IMR-90 (cell line): ENCODE results near the gene PHF5A. TPM values are rescaled to one million over a fixed set of nuclear protein-coding genes. Genes with fewer than 3 reads are reported as not detected.
"Not testable (repeated sequence)": the region's sequence is repeated elsewhere in the genome, so short reads cannot be mapped to it uniquely, and the experiment has no call there.

Source experiments
- ATAC-seq: fragments of 200-7000 bp; cut with Tn5 transposase; 2 replicates; pipeline ENCODE4 v1.9.1; 2020; ENCODE audit warnings: low read depth, mild to moderate bottlenecking, moderate library complexity
- BruUV-seq: library from RNA; stranded (reverse); fragments of 400-500 nt; replicated peaks from 2 replicates; lab custom pipeline; 2021; lab: Mats Ljungman, UMichigan
- CTCF ChIA-PET: fragments of 300-600 bp; formaldehyde crosslinking; extraction: SDS; loops from one replicate; lab custom pipeline; 2021; ENCODE audit warnings: antibody characterized with exemption; lab: Yijun Ruan, JAX
- POLR2A ChIA-PET: fragments of 300-600 bp; sonication (Branson Sonifier 250); formaldehyde crosslinking; loops from one replicate; lab custom pipeline; 2022; ENCODE audit warnings: antibody characterized with exemption; ENCODE audit not compliant: unreplicated experiment; lab: Charles Lee
- DNase-seq: peaks from one replicate; pipeline ENCODE4 v3.0.0; 2013
- H2AFZ ChIP-seq: replicated peaks from 2 replicates; pipeline ENCODE3; 2013; ENCODE audit warnings: low read length, mild to moderate bottlenecking; ENCODE audit not compliant: poor library complexity
- H2AK5ac ChIP-seq: 2 replicates; pipeline ENCODE4 v1.6.1; 2013; ENCODE audit warnings: low read depth, low read length, inconsistent platforms
- H2AK9ac ChIP-seq: replicated peaks from 2 replicates; pipeline ENCODE3; 2013; ENCODE audit warnings: mild to moderate bottlenecking, low read depth, low read length, moderate library complexity; ENCODE audit not compliant: poor library complexity
- H2BK120ac ChIP-seq: 2 replicates; pipeline ENCODE4 v1.6.1; 2013; ENCODE audit warnings: low read depth, low read length, inconsistent platforms
- H2BK15ac ChIP-seq: 3 replicates; pipeline ENCODE4 v1.6.1; 2013; ENCODE audit warnings: low read depth, low read length, inconsistent platforms
- H2BK20ac ChIP-seq: 2 replicates; pipeline ENCODE4 v1.6.1; 2013; ENCODE audit warnings: low read depth, mild to moderate bottlenecking, inconsistent platforms, low read length, moderate library complexity
- H2BK5ac ChIP-seq: 2 replicates; pipeline ENCODE4 v1.6.1; 2013; ENCODE audit warnings: mild to moderate bottlenecking, low read depth, low read length, inconsistent platforms; ENCODE audit not compliant: poor library complexity, severe bottlenecking
- H3K14ac ChIP-seq: replicated peaks from 2 replicates; pipeline ENCODE4 v1.6.1; 2013; ENCODE audit warnings: low read depth, low read length, inconsistent platforms
- H3K18ac ChIP-seq: 2 replicates; pipeline ENCODE4 v1.6.1; 2013; ENCODE audit warnings: low read depth, low read length, control low read depth
- H3K23ac ChIP-seq: 2 replicates; pipeline ENCODE4 v1.6.1; 2013; ENCODE audit warnings: low read depth, low read length, inconsistent platforms
- H3K27ac ChIP-seq: 2 replicates; pipeline ENCODE4 v1.5.1; 2013; ENCODE audit warnings: mild to moderate bottlenecking, control low read depth, low read length; ENCODE audit not compliant: insufficient read depth
- H3K27me3 ChIP-seq: 2 replicates; pipeline ENCODE4 v1.6.1; 2013; ENCODE audit warnings: low read length; ENCODE audit not compliant: control insufficient read depth, insufficient read depth
- H3K36me3 ChIP-seq: 2 replicates; pipeline ENCODE4 v1.6.1; 2013; ENCODE audit warnings: low read length, mixed read lengths; ENCODE audit not compliant: control insufficient read depth, insufficient read depth
- H3K4ac ChIP-seq: 2 replicates; pipeline ENCODE4 v1.6.1; 2013; ENCODE audit warnings: low read depth, low read length, inconsistent platforms
- H3K4me1 ChIP-seq: 2 replicates; pipeline ENCODE4 v1.6.1; 2013; ENCODE audit warnings: low read length, mixed read lengths; ENCODE audit not compliant: control insufficient read depth, insufficient read depth
- H3K4me2 ChIP-seq: 2 replicates; pipeline ENCODE4 v1.6.1; 2013; ENCODE audit warnings: low read depth, mild to moderate bottlenecking, control low read depth, low read length, moderate library complexity
- H3K4me3 ChIP-seq: 2 replicates; pipeline ENCODE4 v1.5.1; 2013; ENCODE audit warnings: low read depth, mild to moderate bottlenecking, control low read depth, low read length, moderate library complexity; ENCODE audit not compliant: insufficient read depth
- H3K56ac ChIP-seq: 2 replicates; pipeline ENCODE4 v1.6.1; 2013; ENCODE audit warnings: low read length, inconsistent platforms; ENCODE audit not compliant: insufficient read depth; ENCODE audit errors: extremely low read depth
- H3K79me1 ChIP-seq, 2 experiments: 2 replicates each; pipeline ENCODE4 v1.6.1; 2013; ENCODE audit warnings: low read length in 2 of 2, inconsistent platforms in 1 of 2, low read depth in 1 of 2
- H3K9ac ChIP-seq: 2 replicates; pipeline ENCODE4 v1.6.1; 2013; ENCODE audit warnings: low read depth, low read length, control low read depth
- H3K9me1 ChIP-seq: 2 replicates; pipeline ENCODE4 v1.6.1; 2013; ENCODE audit warnings: low read length, inconsistent platforms; ENCODE audit not compliant: insufficient read depth
- H3K9me3 ChIP-seq: 2 replicates; pipeline ENCODE4 v1.6.1; 2013; ENCODE audit warnings: low read length; ENCODE audit not compliant: control insufficient read depth, insufficient read depth
- H4K20me1 ChIP-seq: 2 replicates; pipeline ENCODE4 v1.6.1; 2013; ENCODE audit warnings: low read length, inconsistent platforms; ENCODE audit not compliant: insufficient read depth
- H4K5ac ChIP-seq: 2 replicates; pipeline ENCODE4 v1.6.1; 2013; ENCODE audit warnings: mild to moderate bottlenecking, low read depth, low read length, control low read depth
- H4K8ac ChIP-seq, 2 experiments: 2 replicates each; pipeline ENCODE4 v1.6.1; 2013; ENCODE audit warnings: low read depth in 2 of 2, low read length in 2 of 2, control low read depth in 1 of 2, inconsistent platforms in 1 of 2
- H4K91ac ChIP-seq: 2 replicates; pipeline ENCODE4 v1.6.1; 2013; ENCODE audit warnings: low read depth, low read length, inconsistent platforms; ENCODE audit not compliant: insufficient read depth
- WGBS, 2 experiments: methylation state at CpG; one replicate each; pipeline versions ENCODE4 v1.1.5 to v1.1.7; 2013; ENCODE audit warnings: missing lambda C conversion rate in 2 of 2; ENCODE audit not compliant: insufficient read length in 1 of 2; ENCODE audit errors: extremely low coverage in 2 of 2; 5-methylcytosine and 5-hydroxymethylcytosine counted together
- dilution Hi-C: fragments of 300-500 bp; cut with HindIII; formaldehyde crosslinking; loops from one replicate; pipeline ENCODE4 v1.14.3; 2018; ENCODE audit warnings: low sequenced_read_pairs; ENCODE audit not compliant: unreplicated experiment
- in situ Hi-C: fragments of 300-500 bp; cut with MboI; formaldehyde crosslinking; loops from 3 replicates; pipeline ENCODE4 v1.14.3; 2019; ENCODE audit warnings: low sequenced_read_pairs, inconsistent platforms, mixed read lengths
- intact Hi-C: fragments of 100-400 bp; cut with micrococcal nuclease; formaldehyde crosslinking; loops from 2 replicates; pipeline ENCODE4 v1.10.0; 2022
- polyA plus RNA-seq, 3 experiments: library from polyadenylated mRNA; depleted of rRNA; stranded (reverse); fragments of >200 nt; gene quantifications; 2 replicates each; pipeline ENCODE4 v1.2.3, GENCODE V29; 2012; ENCODE audit warnings: low replicate concordance in 1 of 3
- total RNA-seq: library from RNA; depleted of rRNA; stranded (reverse); fragments of >200 nt; gene quantifications from 2 replicates; pipeline ENCODE4 v1.2.3, GENCODE V29; 2012

PHF5A gene
- total and polyA plus RNA-seq, 2 of the 4 experiments (the other 2 are of a cell fraction), result 50.9 to 54.9 TPM

DNA sequence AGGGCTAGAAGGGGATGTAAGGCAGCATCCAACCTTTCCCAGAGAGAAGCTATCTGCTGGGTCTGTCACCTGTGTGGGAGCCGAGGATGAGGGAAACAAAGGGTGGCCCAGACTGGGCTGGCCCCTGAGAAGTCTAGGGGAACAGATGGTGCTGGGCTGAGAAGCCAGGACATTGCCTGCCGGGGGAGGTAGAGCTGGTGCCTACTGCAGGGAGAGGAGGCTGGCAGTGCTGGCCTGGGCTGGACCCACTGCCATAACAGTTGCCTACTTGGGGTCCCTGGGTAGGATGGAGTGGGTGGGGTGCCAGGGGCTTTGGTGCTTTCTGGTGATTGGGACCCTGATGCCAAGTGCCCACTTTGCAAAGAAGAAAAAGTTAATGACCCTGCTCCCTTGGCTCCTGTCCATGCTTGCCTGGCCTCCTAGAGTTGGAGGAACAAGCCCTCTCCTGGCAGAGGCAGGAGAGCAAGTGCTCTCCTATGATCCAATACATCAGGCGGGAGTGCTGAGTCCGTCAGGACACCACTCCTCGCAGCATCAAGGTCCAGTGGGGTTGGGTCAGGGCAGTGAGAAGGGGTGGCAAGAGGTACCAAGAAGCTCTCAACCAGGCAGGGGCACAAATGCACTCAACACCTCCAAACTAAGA lies 34.0 kb downstream of the PHF5A start:
- H3K14ac ChIP-seq, H3K9me1 ChIP-seq, CTCF ChIA-PET, H2AFZ ChIP-seq, H3K27ac ChIP-seq, in situ Hi-C loops, H3K56ac ChIP-seq, H4K5ac ChIP-seq, H2AK9ac ChIP-seq, H3K9ac ChIP-seq, H4K8ac ChIP-seq, H2BK120ac ChIP-seq, H3K4me1 ChIP-seq, H3K23ac ChIP-seq, ATAC-seq, H3K18ac ChIP-seq, intact Hi-C loops, H4K91ac ChIP-seq, H2AK5ac ChIP-seq, H3K9me3 ChIP-seq, dilution Hi-C loops, POLR2A ChIA-PET, H2BK20ac ChIP-seq, H2BK5ac ChIP-seq, H3K4me3 ChIP-seq, H3K4me2 ChIP-seq, H3K4ac ChIP-seq, H3K27me3 ChIP-seq, H2BK15ac ChIP-seq, DNase-seq: not testable (repeated sequence)
- peaks cover 27 to 72% of the 10 kb centered on the region in 2 experiments for H3K79me1 ChIP-seq
- TSS peak; percentile 29 for BruUV-seq
- H3K36me3 ChIP-seq, result peaks cover 57% of the 10 kb centered on the region
- peaks cover 81% of the 10 kb centered on the region for H4K20me1 ChIP-seq
- WGBS, 2 experiments, result no CpG with 5 or more reads among the region's 5 CpGs
